HepG2 (cell line): ENCODE measurements around the gene AREL1.

ENCODE experiments used
- ATF7-NPFF ChIP-seq: sonication (generic); formaldehyde crosslinking; IDR thresholded peaks from 2 replicates; pipeline ENCODE4 v1.8.1; 2023; ENCODE audit warnings: mild to moderate bottlenecking, low read depth, missing genetic modification reagents, moderate library complexity
- CC2D1A ChIP-seq: sonication (generic); formaldehyde crosslinking; IDR thresholded peaks from 2 replicates; pipeline ENCODE4 v1.8.1; 2023; ENCODE audit warnings: mild to moderate bottlenecking, missing genetic modification reagents
- CHD2 ChIP-seq: IDR thresholded peaks from 2 replicates; pipeline ENCODE4 v1.6.1; 2011; ENCODE audit warnings: low read depth, low read length, improper control_type of control experiment
- CTCF ChIP-seq: sonication (generic); formaldehyde crosslinking; IDR thresholded peaks from 2 replicates; pipeline ENCODE4 v1.5.0; 2020; ENCODE audit warnings: mild to moderate bottlenecking, missing genetic modification reagents, moderate library complexity
- DMAP1 ChIP-seq: IDR thresholded peaks from 2 replicates; pipeline ENCODE4 v1.6.1; 2016
- EZH2 ChIP-seq: conservative IDR thresholded peaks from 2 replicates; pipeline ENCODE4 v1.6.1; 2012; ENCODE audit warnings: mild to moderate bottlenecking, low read depth, low read length, moderate library complexity
- MYC ChIP-seq: sonication (generic); formaldehyde crosslinking; IDR thresholded peaks from 2 replicates; pipeline ENCODE4 v1.9.0; 2021; ENCODE audit warnings: missing genetic modification reagents, borderline replicate concordance
- RAD21 ChIP-seq: fragments of 450-650 bp; formaldehyde crosslinking; IDR thresholded peaks from 2 replicates; pipeline ENCODE4 v1.5.0; 2020; ENCODE audit warnings: mild to moderate bottlenecking
- SRSF1 ChIP-seq: fragments of 200-400 bp; formaldehyde crosslinking; optimal IDR thresholded peaks from 2 replicates; pipeline ENCODE3; 2017; ENCODE audit warnings: mild to moderate bottlenecking, low read depth, low read length, moderate library complexity
- ZNF644 ChIP-seq: IDR thresholded peaks from 2 replicates; pipeline ENCODE4 v1.6.1; 2016; ENCODE audit warnings: low read depth
- ZNF766 ChIP-seq: sonication (generic); formaldehyde crosslinking; IDR thresholded peaks from 2 replicates; pipeline ENCODE4 v1.5.0; 2020; ENCODE audit warnings: missing genetic modification reagents, borderline replicate concordance
- ZSCAN21 ChIP-seq: sonication (generic); formaldehyde crosslinking; IDR thresholded peaks from 2 replicates; pipeline ENCODE4 v1.8.0; 2022; ENCODE audit warnings: mild to moderate bottlenecking, missing genetic modification reagents, moderate library complexity, borderline replicate concordance

GRCh38 chr14:74656964-74657363 lies 55.9 kb downstream of the AREL1 start:
- no peak for TF ChIP-seq CTCF (CRISPR knock-in tag)
- no peak for TF ChIP-seq MYC (CRISPR knock-in tag)
- TF ChIP-seq ZNF644 (CRISPR knock-in tag) = no peak
- TF ChIP-seq DMAP1 (CRISPR knock-in tag) = no peak
- TF ChIP-seq RAD21 (CRISPR knock-in tag) = no peak
- TF ChIP-seq EZH2 = no peak
- TF ChIP-seq ZSCAN21 (CRISPR knock-in tag) = no peak
- no peak for TF ChIP-seq CHD2
- TF ChIP-seq SRSF1 = no peak
- TF ChIP-seq ZNF766 (CRISPR knock-in tag) = no peak
- no peak for TF ChIP-seq ATF7-NPFF (CRISPR knock-in tag)
- no peak for TF ChIP-seq CC2D1A (CRISPR knock-in tag)
